ENCODE results near the gene IDH2. TPM values are rescaled to one million over a fixed set of nuclear protein-coding genes. Genes with fewer than 3 reads are reported as not detected.
A peak's percentile ranks its signal among the peaks of the same experiment; 100 is the strongest.

IDH2 gene
- total and polyA plus RNA-seq, 2 of the 13 experiments (the other 11 are each of a cell fraction or from before 2014, with no cell fraction given): 121 to 145 TPM

DNA sequence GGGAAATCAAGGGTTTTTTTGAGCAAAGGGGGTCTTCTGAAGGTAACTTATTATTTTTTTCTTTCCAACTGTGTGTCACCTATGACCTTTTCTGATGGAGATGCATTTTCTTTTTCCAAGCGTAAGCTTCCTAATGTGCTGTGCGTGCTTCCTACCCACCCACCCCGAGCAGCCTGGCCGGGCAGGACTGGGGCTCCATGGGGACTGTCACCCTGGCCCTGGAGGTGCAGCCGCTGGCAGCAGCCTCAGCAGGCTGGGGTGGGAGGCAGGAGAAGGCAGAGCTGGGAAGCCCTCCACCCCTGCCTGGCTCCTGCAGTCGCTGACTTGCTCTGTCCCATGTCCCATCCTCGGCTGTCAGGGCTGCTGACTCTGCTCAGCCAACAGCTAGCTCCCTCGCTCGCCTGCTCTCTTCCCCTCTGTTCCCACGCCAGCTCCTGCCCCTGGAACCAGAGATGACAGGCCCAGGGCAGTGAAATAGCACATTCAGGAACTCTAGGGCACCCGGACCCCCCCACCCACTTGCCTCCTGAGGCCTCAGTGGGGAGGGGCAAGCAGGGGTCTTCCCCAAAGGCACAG, 21.4 kb downstream of the IDH2 start:
- peaks cover 7% of the 10 kb centered on the region for H3K4me1 ChIP-seq (ENCODE audit: insufficient read depth, low read length)
- FAIRE-seq: no peak
- no peak overlapping the region for H3K9ac ChIP-seq (ENCODE audit: insufficient read depth, low read depth, low read length)
- peaks cover 13 to 26% of the 10 kb centered on the region in 2 experiments; a peak in 4 of 5 replicates for H3K36me3 ChIP-seq (replicated peaks in 1 of 2; ENCODE audit: control insufficient read depth in 1 of 2, insufficient read depth in 2 of 2, low read length in 2 of 2)
- H3K4me2 ChIP-seq (ENCODE audit: low read depth, low read length): no peak overlapping the region
- intact Hi-C loops (cut with micrococcal nuclease; ENCODE audit: unreplicated experiment): no loop called here
- POLR2A ChIA-PET: interaction anchor here (0.8 kb wide), 1 partner anchor 77 kb away, joined by 3 read pairs; no protein-coding TSS in a partner anchor
- H3K27me3 ChIP-seq (ENCODE audit: control insufficient read depth in 1 of 2, insufficient read depth in 2 of 2, low read length in 2 of 2): no peaks in the 10 kb centered on the region
- H3K9me3 ChIP-seq (ENCODE audit: low read length): no peaks in the 10 kb centered on the region
- in situ Hi-C loops (cut with HindIII; ENCODE audit: extremely low pct_ligation_motif_present, low pct_unique_long_range_greater_than_20kb): loop anchor here (25.0 kb wide), 1 partner anchor 344 kb away; no protein-coding TSS in a partner anchor
- CTCF ChIA-PET (ENCODE audit: low intra/inter-chr PET ratio, low total read pairs): no interaction called here
- H3K27ac ChIP-seq (ENCODE audit: extremely low read length, insufficient read depth, low read length): no peak overlapping the region
- no peaks in the 10 kb centered on the region for H3K79me2 ChIP-seq (ENCODE audit: insufficient read depth, low read length)
- DNase-seq (ENCODE audit: low spot score): no peak
- 98% methylated on average over 10 of the region's 11 CpGs for WGBS (ENCODE audit: low lambda C conversion rate)
- BruUV-seq (replicated peaks): TSS peak; percentile 28
- ATAC-seq: no peak
- no peak overlapping the region for H2AFZ ChIP-seq (ENCODE audit: low read length)
- TF ChIP-seq, protein P1, sequence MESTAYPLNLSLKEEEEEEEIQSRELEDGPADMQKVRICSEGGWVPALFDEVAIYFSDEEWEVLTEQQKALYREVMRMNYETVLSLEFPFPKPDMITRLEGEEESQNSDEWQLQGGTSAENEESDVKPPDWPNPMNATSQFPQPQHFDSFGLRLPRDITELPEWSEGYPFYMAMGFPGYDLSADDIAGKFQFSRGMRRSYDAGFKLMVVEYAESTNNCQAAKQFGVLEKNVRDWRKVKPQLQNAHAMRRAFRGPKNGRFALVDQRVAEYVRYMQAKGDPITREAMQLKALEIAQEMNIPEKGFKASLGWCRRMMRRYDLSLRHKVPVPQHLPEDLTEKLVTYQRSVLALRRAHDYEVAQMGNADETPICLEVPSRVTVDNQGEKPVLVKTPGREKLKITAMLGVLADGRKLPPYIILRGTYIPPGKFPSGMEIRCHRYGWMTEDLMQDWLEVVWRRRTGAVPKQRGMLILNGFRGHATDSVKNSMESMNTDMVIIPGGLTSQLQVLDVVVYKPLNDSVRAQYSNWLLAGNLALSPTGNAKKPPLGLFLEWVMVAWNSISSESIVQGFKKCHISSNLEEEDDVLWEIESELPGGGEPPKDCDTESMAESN (CRISPR knock-in tag; conservative IDR thresholded peaks at IDR 0.05): no peak
- TF ChIP-seq MAF1 (CRISPR knock-in tag; IDR thresholded peaks at IDR 0.05; ENCODE audit: borderline replicate concordance): no peak
- no peak for TF ChIP-seq YY1 (IDR thresholded peaks at IDR 0.05; ENCODE audit: insufficient read depth, insufficient replicate concordance, low read depth, low read length)
- no peak for TF ChIP-seq JUNB (CRISPR knock-in tag; IDR thresholded peaks at IDR 0.05; ENCODE audit: borderline replicate concordance)
- TF ChIP-seq, protein P2, sequence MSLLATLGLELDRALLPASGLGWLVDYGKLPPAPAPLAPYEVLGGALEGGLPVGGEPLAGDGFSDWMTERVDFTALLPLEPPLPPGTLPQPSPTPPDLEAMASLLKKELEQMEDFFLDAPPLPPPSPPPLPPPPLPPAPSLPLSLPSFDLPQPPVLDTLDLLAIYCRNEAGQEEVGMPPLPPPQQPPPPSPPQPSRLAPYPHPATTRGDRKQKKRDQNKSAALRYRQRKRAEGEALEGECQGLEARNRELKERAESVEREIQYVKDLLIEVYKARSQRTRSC (CRISPR knock-in tag; IDR thresholded peaks at IDR 0.05; ENCODE audit: low read depth): no peak
- TF ChIP-seq, protein P3, sequence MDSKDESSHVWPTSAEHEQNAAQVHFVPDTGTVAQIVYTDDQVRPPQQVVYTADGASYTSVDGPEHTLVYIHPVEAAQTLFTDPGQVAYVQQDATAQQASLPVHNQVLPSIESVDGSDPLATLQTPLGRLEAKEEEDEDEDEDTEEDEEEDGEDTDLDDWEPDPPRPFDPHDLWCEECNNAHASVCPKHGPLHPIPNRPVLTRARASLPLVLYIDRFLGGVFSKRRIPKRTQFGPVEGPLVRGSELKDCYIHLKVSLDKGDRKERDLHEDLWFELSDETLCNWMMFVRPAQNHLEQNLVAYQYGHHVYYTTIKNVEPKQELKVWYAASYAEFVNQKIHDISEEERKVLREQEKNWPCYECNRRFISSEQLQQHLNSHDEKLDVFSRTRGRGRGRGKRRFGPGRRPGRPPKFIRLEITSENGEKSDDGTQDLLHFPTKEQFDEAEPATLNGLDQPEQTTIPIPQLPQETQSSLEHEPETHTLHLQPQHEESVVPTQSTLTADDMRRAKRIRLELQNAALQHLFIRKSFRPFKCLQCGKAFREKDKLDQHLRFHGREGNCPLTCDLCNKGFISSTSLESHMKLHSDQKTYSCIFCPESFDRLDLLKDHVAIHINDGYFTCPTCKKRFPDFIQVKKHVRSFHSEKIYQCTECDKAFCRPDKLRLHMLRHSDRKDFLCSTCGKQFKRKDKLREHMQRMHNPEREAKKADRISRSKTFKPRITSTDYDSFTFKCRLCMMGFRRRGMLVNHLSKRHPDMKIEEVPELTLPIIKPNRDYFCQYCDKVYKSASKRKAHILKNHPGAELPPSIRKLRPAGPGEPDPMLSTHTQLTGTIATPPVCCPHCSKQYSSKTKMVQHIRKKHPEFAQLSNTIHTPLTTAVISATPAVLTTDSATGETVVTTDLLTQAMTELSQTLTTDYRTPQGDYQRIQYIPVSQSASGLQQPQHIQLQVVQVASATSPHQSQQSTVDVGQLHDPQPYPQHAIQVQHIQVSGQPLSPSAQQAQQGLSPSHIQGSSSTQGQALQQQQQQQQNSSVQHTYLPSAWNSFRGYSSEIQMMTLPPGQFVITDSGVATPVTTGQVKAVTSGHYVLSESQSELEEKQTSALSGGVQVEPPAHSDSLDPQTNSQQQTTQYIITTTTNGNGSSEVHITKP (CRISPR knock-in tag; IDR thresholded peaks at IDR 0.05; ENCODE audit: low read depth): no peak
- no peak for TF ChIP-seq ZNF660 (CRISPR knock-in tag; IDR thresholded peaks at IDR 0.05; ENCODE audit: borderline replicate concordance, low read depth)
- no peak for TF ChIP-seq PTBP1 (IDR thresholded peaks at IDR 0.05; ENCODE audit: low read depth, low read length, poor library complexity, severe bottlenecking)
- TF ChIP-seq ERF (CRISPR knock-in tag; IDR thresholded peaks at IDR 0.05): no peak
- TF ChIP-seq ZBTB8A (CRISPR knock-in tag; IDR thresholded peaks at IDR 0.05; ENCODE audit: borderline replicate concordance, low read depth): no peak
- no peak for TF ChIP-seq MAFF (IDR thresholded peaks at IDR 0.05; ENCODE audit: low read depth, low read length)
- H3K4me3 ChIP-seq (replicated peaks in 1 of 3; ENCODE audit: insufficient read depth in 1 of 3, low read depth in 2 of 3, low read length in 3 of 3): no peak overlapping the region
- no peaks in the 10 kb centered on the region for H4K20me1 ChIP-seq (ENCODE audit: insufficient read depth, low read length)
